Spinal cord (tissue), 10 donors: ENCODE results near the gene THADA. TPM values are rescaled to one million over a fixed set of nuclear protein-coding genes. Genes with fewer than 3 reads are reported as not detected.
"Not testable (repeated sequence)": the region's sequence is repeated elsewhere in the genome, so short reads cannot be mapped to it uniquely, and the experiment has no call there.

ENCODE experiments used
- DNase-seq, 6 donors: peaks; one replicate each; pipeline versions ENCODE4 v3.0.0 to v3.0.0-alpha.2; 2013 to 2015; ENCODE audit warnings: low spot score in 6 of 6, low read depth in 4 of 6
- H3K27ac ChIP-seq: one replicate; pipeline ENCODE4 v1.5.1; 2013; ENCODE audit warnings: low read depth, low read length, control low read depth
- H3K27me3 ChIP-seq: one replicate; pipeline ENCODE4 v1.6.1; 2013; ENCODE audit warnings: low read length; ENCODE audit not compliant: control insufficient read depth, insufficient read depth
- H3K36me3 ChIP-seq: one replicate; pipeline ENCODE4 v1.6.1; 2013; ENCODE audit warnings: low read length; ENCODE audit not compliant: control insufficient read depth, insufficient read depth
- H3K4me1 ChIP-seq: one replicate; pipeline ENCODE4 v1.6.1; 2013; ENCODE audit warnings: low read length; ENCODE audit not compliant: control insufficient read depth, insufficient read depth
- H3K4me3 ChIP-seq: one replicate; pipeline ENCODE4 v1.5.1; 2013; ENCODE audit warnings: low read depth, low read length, control low read depth
- H3K9me3 ChIP-seq: one replicate; pipeline ENCODE4 v1.6.1; 2013; ENCODE audit warnings: low read length; ENCODE audit not compliant: control insufficient read depth, insufficient read depth
- WGBS: methylation state at CpG from one replicate; pipeline ENCODE4 v1.1.5; 2013; ENCODE audit warnings: missing lambda C conversion rate; ENCODE audit not compliant: insufficient coverage; 5-methylcytosine and 5-hydroxymethylcytosine counted together
- polyA plus RNA-seq, 2 donors: library from polyadenylated mRNA; unstranded; fragments of 120-200 nt; gene quantifications; one replicate each; pipeline ENCODE4 v1.2.1, GENCODE V29; 2013; ENCODE audit not compliant: insufficient read length in 2 of 2
- total RNA-seq, 2 donors: library from RNA; depleted of rRNA in 1 of 2; stranded (reverse); fragments of 120-200 nt in 1 of 2; fragments of >200 nt in 1 of 2; gene quantifications; one replicate each; pipeline versions ENCODE4 v1.2.3 to v1.2.4, GENCODE V29; 2013 to 2014
- donor health status: healthy.

The THADA gene
- total and polyA plus RNA-seq, 4 donors = 16.5 to 44.8 (median 21.5) TPM

GRCh38 chr2:43292851-43293743 lies 302.7 kb downstream of the THADA start:
- DNase-seq = no peak
- WGBS = 100% methylated on average over 5 of the region's 11 CpGs

GRCh38 chr2:43292297-43292696 lies 303.5 kb downstream of the THADA start:
- Histone ChIP-seq H3K36me3 (no peaks in the 10 kb centered on the region), H3K27ac (no peak overlapping the region), H3K4me1 (no peaks in the 10 kb centered on the region), H3K4me3 (no peak overlapping the region), H3K27me3 (no peaks in the 10 kb centered on the region), H3K9me3 (no peaks in the 10 kb centered on the region)
- 88% methylated on average over 1 of the region's 1 CpG for WGBS
- no peak for DNase-seq

More at GRCh38 chr2:43292851-43293743, 302.7 kb downstream of the THADA start:
- Histone ChIP-seq H3K9me3 (no peaks in the 10 kb centered on the region), H3K4me3 (no peak overlapping the region), H3K27me3 (no peaks in the 10 kb centered on the region), H3K4me1 (no peaks in the 10 kb centered on the region), H3K36me3 (no peaks in the 10 kb centered on the region), H3K27ac (no peak overlapping the region)

GRCh38 chr2:43289331-43289730 lies 306.5 kb downstream of the THADA start:
- no peak overlapping the region for H3K4me3 ChIP-seq
- H3K27me3 ChIP-seq = no peaks in the 10 kb centered on the region
- peaks cover 5% of the 10 kb centered on the region for H3K9me3 ChIP-seq
- WGBS = 100% methylated on average over 1 of the region's 4 CpGs
- H3K4me1 ChIP-seq = no peaks in the 10 kb centered on the region
- H3K27ac ChIP-seq = no peak overlapping the region
- DNase-seq = no peak
- peaks cover 25% of the 10 kb centered on the region for H3K36me3 ChIP-seq

GRCh38 chr2:43288417-43289305 lies 307.2 kb downstream of the THADA start:
- H3K27ac ChIP-seq = no peak overlapping the region
- H3K36me3 ChIP-seq = peaks cover 30% of the 10 kb centered on the region
- peaks cover 6% of the 10 kb centered on the region for H3K9me3 ChIP-seq
- H3K4me3 ChIP-seq = no peak overlapping the region
- H3K27me3 ChIP-seq = no peaks in the 10 kb centered on the region
- no peaks in the 10 kb centered on the region for H3K4me1 ChIP-seq
- WGBS = 100% methylated on average over 2 of the region's 4 CpGs
- DNase-seq = no peak

- no peak for DNase-seq
- Histone ChIP-seq H3K9me3 (peaks cover 6% of the 10 kb centered on the region), H3K27ac (no peak overlapping the region), H3K4me1 (no peaks in the 10 kb centered on the region), H3K4me3 (no peak overlapping the region), H3K27me3 (no peaks in the 10 kb centered on the region), H3K36me3 (peaks cover 33% of the 10 kb centered on the region)
- 65% methylated on average over 2 of the region's 2 CpGs for WGBS
Observed at GRCh38 chr2:43285987-43286386, 309.9 kb downstream of the THADA start.

- Histone ChIP-seq H3K27me3 (no peaks in the 10 kb centered on the region), H3K27ac (no peak overlapping the region), H3K9me3 (peaks cover 6% of the 10 kb centered on the region), H3K4me1 (no peaks in the 10 kb centered on the region), H3K4me3 (no peak overlapping the region), H3K36me3 (peaks cover 33% of the 10 kb centered on the region)
- no CpG with 5 or more reads among the region's 1 CpG for WGBS
- DNase-seq = no peak
Observed at GRCh38 chr2:43284967-43285366, 310.9 kb downstream of the THADA start.

- not testable (repeated sequence) for H3K27ac ChIP-seq, H3K9me3 ChIP-seq, H3K27me3 ChIP-seq, H3K4me1 ChIP-seq, H3K4me3 ChIP-seq, DNase-seq
- peaks cover 33% of the 10 kb centered on the region for H3K36me3 ChIP-seq
- WGBS = 98% methylated on average over 6 of the region's 6 CpGs
Observed at GRCh38 chr2:43284347-43284746, 311.5 kb downstream of the THADA start.

GRCh38 chr2:43280994-43281393 lies 314.8 kb downstream of the THADA start:
- H3K36me3 ChIP-seq = peaks cover 23% of the 10 kb centered on the region
- no peak overlapping the region for H3K4me3 ChIP-seq
- H3K9me3 ChIP-seq = peaks cover 6% of the 10 kb centered on the region
- peaks cover 11% of the 10 kb centered on the region for H3K4me1 ChIP-seq
- WGBS = 100% methylated on average over 1 of the region's 2 CpGs
- H3K27ac ChIP-seq = no peak overlapping the region
- DNase-seq = no peak
- no peaks in the 10 kb centered on the region for H3K27me3 ChIP-seq

- Histone ChIP-seq H3K9me3 (peaks cover 2% of the 10 kb centered on the region), H3K36me3 (peaks cover 8% of the 10 kb centered on the region), H3K4me1 (peaks cover 11% of the 10 kb centered on the region), H3K27me3 (no peaks in the 10 kb centered on the region), H3K4me3 (no peak overlapping the region), H3K27ac (no peak overlapping the region)
- no peak for DNase-seq
- 98% methylated on average over 5 of the region's 8 CpGs for WGBS
Observed at GRCh38 chr2:43279317-43279840, 316.5 kb downstream of the THADA start.
